GM12878 (cell line): ENCODE measurements around the gene TRPM5.

ENCODE experiments used
- E4F1 ChIP-seq: fragments of 450-650 bp; IDR thresholded peaks from 2 replicates; pipeline ENCODE4 v1.6.1; 2018; ENCODE audit warnings: borderline replicate concordance, mild to moderate bottlenecking; ENCODE audit not compliant: partially characterized antibody
- EZH2 ChIP-seq: IDR thresholded peaks from 2 replicates; pipeline ENCODE4 v1.6.1; 2012; ENCODE audit warnings: low read depth, mild to moderate bottlenecking, control low read depth, inconsistent platforms, low read length, borderline replicate concordance; ENCODE audit not compliant: control insufficient read depth
- NFXL1 ChIP-seq: fragments of 450-650 bp; IDR thresholded peaks from 2 replicates; pipeline ENCODE4 v1.6.1; 2017; ENCODE audit warnings: antibody characterized with exemption, mild to moderate bottlenecking, borderline replicate concordance
- NR2F1 ChIP-seq: fragments of 450-650 bp; conservative IDR thresholded peaks from 2 replicates; pipeline ENCODE4 v1.6.1; 2017; ENCODE audit warnings: mild to moderate bottlenecking
- PAX8 ChIP-seq: fragments of 450-650 bp; IDR thresholded peaks from 2 replicates; pipeline ENCODE4 v1.6.1; 2017; ENCODE audit warnings: mild to moderate bottlenecking, moderate library complexity
- POLR2A ChIP-seq: IDR thresholded peaks from 2 replicates; pipeline ENCODE4 v1.6.1; 2011; ENCODE audit warnings: low read depth, mild to moderate bottlenecking, low read length
- RBBP5 ChIP-seq: fragments of 200-600 bp; sonication (generic); conservative IDR thresholded peaks from 2 replicates; pipeline ENCODE4 v1.6.1; 2016
- REST ChIP-seq: IDR thresholded peaks from 2 replicates; pipeline ENCODE4 v1.6.1; 2012; ENCODE audit warnings: mild to moderate bottlenecking, low read depth, low read length
- SRF ChIP-seq, 2 experiments: IDR thresholded peaks; 2 replicates each; pipeline ENCODE4 v1.6.1; 2011; ENCODE audit warnings: low read depth in 2 of 2, low read length in 2 of 2, mild to moderate bottlenecking in 1 of 2, moderate library complexity in 1 of 2
- TAF1 ChIP-seq: IDR thresholded peaks from 2 replicates; pipeline ENCODE4 v1.6.1; 2011; ENCODE audit warnings: mild to moderate bottlenecking, low read depth, low read length, borderline replicate concordance
- YBX1 ChIP-seq: fragments of 450-650 bp; IDR thresholded peaks from 2 replicates; pipeline ENCODE4 v1.6.1; 2016; ENCODE audit warnings: antibody characterized with exemption
- ZNF384 ChIP-seq: IDR thresholded peaks from 2 replicates; pipeline ENCODE4 v1.6.1; 2012; ENCODE audit warnings: low read depth, mild to moderate bottlenecking, low read length, improper control_type of control experiment, borderline replicate concordance
- ZZZ3 ChIP-seq: IDR thresholded peaks from 2 replicates; pipeline ENCODE4 v1.6.1; 2011; ENCODE audit warnings: low read depth; ENCODE audit not compliant: control insufficient read depth, insufficient read length
- TF ChIP-seq, protein P1 (sequence below), 3 experiments: IDR thresholded peaks in 2 of 3; conservative IDR thresholded peaks in 1 of 3; 2 replicates each; pipeline ENCODE4 v1.5.1; 2011; ENCODE audit warnings: low read depth in 3 of 3, low read length in 3 of 3, mild to moderate bottlenecking in 3 of 3, control low read depth in 2 of 3, moderate library complexity in 2 of 3, inconsistent platforms in 1 of 3, mixed read lengths in 1 of 3; ENCODE audit not compliant: control insufficient read depth in 2 of 3, insufficient read depth in 1 of 3; ENCODE audit errors: extremely low read depth in 1 of 3

GRCh38 chr11:2409611-2410468 is 34.5 kb downstream of the TRPM5 start:
- TF ChIP-seq, protein P1, sequence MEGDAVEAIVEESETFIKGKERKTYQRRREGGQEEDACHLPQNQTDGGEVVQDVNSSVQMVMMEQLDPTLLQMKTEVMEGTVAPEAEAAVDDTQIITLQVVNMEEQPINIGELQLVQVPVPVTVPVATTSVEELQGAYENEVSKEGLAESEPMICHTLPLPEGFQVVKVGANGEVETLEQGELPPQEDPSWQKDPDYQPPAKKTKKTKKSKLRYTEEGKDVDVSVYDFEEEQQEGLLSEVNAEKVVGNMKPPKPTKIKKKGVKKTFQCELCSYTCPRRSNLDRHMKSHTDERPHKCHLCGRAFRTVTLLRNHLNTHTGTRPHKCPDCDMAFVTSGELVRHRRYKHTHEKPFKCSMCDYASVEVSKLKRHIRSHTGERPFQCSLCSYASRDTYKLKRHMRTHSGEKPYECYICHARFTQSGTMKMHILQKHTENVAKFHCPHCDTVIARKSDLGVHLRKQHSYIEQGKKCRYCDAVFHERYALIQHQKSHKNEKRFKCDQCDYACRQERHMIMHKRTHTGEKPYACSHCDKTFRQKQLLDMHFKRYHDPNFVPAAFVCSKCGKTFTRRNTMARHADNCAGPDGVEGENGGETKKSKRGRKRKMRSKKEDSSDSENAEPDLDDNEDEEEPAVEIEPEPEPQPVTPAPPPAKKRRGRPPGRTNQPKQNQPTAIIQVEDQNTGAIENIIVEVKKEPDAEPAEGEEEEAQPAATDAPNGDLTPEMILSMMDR (IDR thresholded peaks at IDR 0.05 in 2 of 3, conservative IDR thresholded peaks at IDR 0.05 in 1 of 3; ENCODE audit: control insufficient read depth in 2 of 3, extremely low read depth in 1 of 3, insufficient read depth in 1 of 3, low read depth in 3 of 3, low read length in 3 of 3) = no peak
- no peak for TF ChIP-seq REST
- no peak for TF ChIP-seq RBBP5
- no peak for TF ChIP-seq PAX8
- TF ChIP-seq SRF (IDR thresholded peaks at IDR 0.05; ENCODE audit: low read depth in 2 of 2, low read length in 2 of 2) = no peak
- TF ChIP-seq NR2F1 = no peak
- no peak for TF ChIP-seq POLR2A
- no peak for TF ChIP-seq NFXL1
- TF ChIP-seq ZNF384 = no peak
- no peak for TF ChIP-seq E4F1
- no peak for TF ChIP-seq YBX1
- no peak for TF ChIP-seq TAF1
- TF ChIP-seq ZZZ3 = no peak
- no peak for TF ChIP-seq EZH2
